Activated CD4-positive, CD25-positive, alpha-beta regulatory T cell (primary cell): ENCODE data around the gene BHLHA9.
A peak's percentile ranks its signal among the peaks of the same experiment; 100 is the strongest.
"Not testable (repeated sequence)": the region's sequence is repeated elsewhere in the genome, so short reads cannot be mapped to it uniquely, and the experiment has no call there.

Source experiments
- DNase-seq, 4 experiments: peaks; one replicate each; lab custom pipeline; 2025; lab: John Stamatoyannopoulos, UW

The BHLHA9 gene

GRCh38 chr17:1270210-1271029 lies at the start of gene BHLHA9:
TSS of gene BHLHA9 (plus strand) at chr17:1270444. CDS start at chr17:1270564, 120 bp downstream.
- DNase-seq = no peak

- DNase-seq = no peak
Measured at GRCh38 chr17:1221209-1221608, 49.0 kb upstream of the BHLHA9 start.

DNA sequence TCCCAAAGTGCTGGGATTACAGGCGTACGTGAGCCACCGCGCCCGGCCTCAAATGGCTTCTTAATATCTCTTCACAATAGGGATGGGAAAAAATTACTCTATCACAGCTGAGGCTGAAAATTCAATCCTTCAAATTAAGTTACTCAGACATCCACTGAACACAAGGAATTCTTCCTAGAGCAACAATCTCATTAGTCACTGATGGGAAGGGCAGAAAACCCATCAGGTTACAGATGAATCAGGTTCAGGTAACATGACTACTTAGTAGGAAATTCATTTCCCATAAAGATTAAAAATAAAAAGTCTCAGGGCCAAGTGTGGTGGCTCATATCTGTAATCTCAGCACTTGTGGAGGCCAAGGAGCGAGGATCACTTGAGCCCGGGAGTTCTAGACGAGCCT lies 47.9 kb upstream of the BHLHA9 start:
- DNase-seq = no peak

- DNase-seq = no peak
Measured at GRCh38 chr17:1223662-1224061, 46.6 kb upstream of the BHLHA9 start.

DNA sequence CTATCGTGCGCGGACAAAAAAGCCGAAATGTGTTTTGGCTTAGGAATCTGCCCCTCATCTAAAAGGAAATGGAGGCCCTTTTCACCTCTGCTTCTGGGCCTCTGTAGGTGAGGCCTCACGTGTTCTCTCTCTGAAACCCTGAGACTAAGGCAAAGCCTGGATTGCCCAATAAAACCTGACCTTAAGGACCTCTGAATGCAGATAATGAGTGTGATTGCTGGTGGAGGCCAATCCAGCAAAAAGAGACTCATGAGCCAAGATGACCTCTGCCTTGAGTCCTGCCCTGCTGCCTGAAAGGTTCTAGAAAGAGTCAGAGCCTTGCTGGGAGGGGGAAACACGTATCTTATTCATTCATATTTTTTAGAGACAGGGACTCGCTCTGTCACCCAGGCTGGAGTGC lies 45.9 kb upstream of the BHLHA9 start:
- DNase-seq = no peak

- DNase-seq = no peak
Measured at GRCh38 chr17:1226308-1226707, 43.9 kb upstream of the BHLHA9 start.

- DNase-seq = no peak
Measured at GRCh38 chr17:1227365-1227764, 42.9 kb upstream of the BHLHA9 start.

DNA sequence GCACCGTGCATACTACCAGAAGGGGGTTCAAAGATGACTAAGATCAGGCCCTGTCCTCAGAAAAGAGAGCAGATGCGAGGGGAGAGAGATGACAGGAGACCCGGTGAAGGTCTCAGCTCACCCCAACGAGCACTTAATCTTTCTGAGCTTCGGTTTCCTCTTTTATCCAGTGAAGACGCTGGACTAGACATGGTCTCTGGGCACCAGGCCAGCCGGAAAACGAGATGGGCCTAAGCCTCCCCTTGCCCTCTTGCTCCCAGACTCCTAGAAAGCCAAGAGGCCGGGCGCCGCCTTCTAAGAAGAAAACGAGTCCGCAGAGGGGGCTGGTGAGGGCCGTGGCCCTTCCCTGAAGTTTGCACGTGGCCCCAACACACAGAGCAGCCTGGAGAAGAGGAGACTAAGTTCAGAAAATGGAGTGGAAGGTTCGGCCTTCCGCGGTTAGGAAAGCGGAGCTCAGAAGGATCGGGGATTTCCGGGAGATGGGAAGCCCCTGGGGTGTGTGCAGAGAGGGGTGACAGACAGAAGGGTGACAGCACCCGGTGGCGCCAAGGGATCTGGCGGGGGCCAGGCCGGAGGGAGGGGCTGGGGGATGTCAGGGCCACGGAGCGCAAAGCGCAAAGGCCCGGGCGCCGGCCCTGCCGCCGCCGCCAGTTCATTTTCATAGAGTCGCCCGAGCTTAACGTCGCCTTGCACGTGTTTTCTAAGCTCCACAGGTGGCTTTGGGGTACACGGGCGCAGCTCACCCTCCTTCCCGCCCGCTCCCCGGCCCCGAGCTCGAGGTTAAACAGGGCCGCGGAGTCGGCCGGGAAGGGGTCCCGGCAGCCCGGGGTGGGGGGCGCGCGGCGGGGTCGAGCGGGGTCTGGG lies 42.1 kb upstream of the BHLHA9 start:
- no peak for DNase-seq

DNA sequence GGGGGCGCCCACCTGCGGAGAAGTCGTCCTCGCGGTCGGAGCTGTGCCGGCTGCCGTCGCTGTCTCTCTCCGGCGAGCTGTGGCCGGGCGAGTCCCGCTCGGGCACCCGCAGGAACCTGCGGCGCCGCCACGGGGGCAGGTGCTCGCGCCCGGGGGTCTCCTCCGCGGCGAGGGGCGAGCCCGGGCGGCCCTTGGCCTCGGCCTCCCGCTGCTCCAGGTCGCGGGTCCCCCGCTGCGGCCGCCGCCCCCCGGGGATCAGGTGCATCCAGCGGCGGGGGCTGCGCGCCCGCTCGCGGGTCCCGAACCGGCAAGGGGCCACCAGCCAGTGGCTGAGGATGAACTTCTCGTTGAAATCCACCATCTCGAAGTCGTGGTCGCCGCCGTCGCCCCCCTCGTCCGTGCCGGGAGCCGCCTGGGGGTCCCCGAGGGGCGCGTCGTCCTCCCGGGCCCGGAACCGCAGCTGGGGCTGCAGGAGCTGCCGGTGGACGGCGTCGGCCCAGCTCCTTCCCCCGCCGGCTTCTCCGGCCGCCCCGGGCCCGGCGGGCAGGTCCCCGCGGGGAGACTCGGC lies 41.4 kb upstream of the BHLHA9 start:
- DNase-seq = no peak

GRCh38 chr17:1229349-1229899 lies 40.8 kb upstream of the BHLHA9 start:
- DNase-seq = peak in 2 of 4 experiments; percentile 11 to 21

DNA sequence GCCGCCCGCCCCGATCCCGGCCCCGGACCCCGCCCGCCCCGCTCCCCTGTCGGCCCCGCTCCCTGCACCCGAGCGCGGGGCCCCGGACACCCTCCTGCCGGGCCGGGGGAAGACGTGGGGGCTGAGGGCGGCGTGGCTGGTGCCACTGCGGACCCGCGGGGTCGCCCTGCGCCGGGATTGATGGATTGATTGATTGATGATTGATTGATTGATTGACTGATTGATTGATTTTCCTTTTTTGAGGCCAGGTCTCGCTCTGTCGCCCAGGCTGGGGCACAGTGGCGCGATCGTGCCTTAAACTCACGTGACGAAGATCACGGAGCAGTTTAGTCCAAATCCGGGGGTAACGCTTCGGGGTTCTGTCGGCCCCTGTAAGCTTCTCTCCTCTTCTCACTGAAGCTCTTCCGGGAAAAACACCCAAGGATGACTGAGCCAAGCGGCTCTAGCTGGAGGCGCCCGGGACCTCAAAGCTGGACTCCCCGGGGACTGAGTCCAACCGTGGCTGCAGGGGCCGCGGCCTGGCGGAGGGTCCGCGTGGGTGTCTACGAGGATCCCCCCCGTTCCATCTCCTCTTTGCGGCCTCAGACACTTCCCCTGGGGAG lies 40.2 kb upstream of the BHLHA9 start:
- DNase-seq = no peak

DNA sequence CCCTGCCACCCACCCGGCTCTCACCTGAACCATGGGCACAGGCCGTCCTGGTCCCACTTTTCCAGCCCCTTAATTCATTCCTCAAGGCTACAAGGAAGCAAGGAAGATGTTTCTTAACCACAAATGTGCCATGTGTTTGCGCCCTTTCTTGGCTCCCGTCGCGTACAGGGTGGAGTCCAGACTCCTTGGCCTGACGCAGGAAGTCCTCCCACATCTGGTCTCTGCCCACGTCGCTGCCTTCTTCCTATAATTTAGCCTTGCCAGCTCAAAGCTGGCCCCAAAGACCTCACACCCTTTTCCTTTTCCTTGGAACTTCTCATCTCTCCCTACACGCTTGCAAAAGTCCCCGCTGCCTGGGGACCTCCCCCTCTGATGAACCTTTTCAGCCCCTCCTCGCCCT lies 38.8 kb upstream of the BHLHA9 start:
- DNase-seq = no peak

GRCh38 chr17:1232331-1232730 lies 37.9 kb upstream of the BHLHA9 start:
- DNase-seq = no peak

DNA sequence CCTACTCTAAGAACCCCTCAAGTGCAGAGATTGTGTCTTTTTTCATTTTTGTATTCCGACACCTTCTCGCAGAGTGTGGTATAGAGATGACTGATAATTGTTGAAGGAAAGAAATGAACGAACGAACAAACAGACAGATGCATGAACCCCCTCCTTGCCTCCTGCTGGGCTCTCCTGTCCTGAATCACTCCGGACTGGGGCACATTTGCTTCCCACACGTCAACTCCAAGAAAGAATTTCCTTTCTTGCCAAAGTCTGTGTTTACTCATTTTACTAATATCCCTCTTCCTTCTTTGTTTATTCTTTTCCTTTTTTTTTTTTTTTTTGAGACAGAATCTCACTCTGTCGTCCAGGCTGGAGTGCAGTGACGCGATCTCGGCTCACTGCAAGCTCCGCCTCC lies 37.5 kb upstream of the BHLHA9 start:
- no peak for DNase-seq

DNA sequence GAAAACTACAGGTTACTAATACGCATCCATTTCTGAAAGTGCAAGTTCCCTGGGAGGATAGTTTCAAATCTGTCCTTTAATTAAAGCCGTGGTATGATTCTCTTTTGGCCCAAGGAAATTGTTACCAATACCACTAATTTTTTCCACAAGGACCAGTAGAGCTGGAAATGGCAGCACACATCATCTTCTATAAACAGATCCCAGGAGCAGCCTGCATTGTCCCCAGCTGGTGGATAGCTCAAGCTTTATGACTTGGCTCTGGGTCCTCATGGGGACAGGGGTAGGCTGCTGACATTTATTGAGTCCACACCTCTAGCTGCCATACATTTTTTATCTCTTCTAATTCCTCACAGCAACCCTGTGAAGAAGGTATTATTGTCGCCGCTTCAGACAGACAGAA lies 35.8 kb upstream of the BHLHA9 start:
- DNase-seq = no peak

- DNase-seq = no peak
Measured at GRCh38 chr17:1237471-1237870, 32.8 kb upstream of the BHLHA9 start.

DNA sequence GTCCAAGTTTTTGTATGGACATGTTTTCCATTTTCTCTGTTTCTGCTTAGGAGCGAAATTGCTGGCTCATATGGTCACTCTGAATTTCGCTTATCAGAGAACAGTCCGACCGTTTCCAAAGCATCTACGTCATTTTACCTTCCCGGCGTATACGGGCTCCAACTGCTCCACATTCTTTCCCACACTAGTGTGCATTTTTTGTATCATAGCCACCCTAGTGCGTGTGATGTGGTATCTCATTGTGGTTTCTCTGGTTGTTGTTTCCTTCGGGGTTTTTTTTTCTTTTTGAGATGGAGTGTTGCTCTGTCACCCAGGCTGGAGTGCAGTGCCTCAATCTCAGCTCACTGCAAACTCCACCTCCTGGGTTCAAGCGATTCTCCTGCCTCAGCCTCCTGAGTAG lies 31.0 kb upstream of the BHLHA9 start:
- DNase-seq = no peak

GRCh38 chr17:1240426-1240825 lies 29.8 kb upstream of the BHLHA9 start:
- not testable (repeated sequence) for DNase-seq

- no peak for DNase-seq
Measured at GRCh38 chr17:1241929-1242328, 28.3 kb upstream of the BHLHA9 start.

DNA sequence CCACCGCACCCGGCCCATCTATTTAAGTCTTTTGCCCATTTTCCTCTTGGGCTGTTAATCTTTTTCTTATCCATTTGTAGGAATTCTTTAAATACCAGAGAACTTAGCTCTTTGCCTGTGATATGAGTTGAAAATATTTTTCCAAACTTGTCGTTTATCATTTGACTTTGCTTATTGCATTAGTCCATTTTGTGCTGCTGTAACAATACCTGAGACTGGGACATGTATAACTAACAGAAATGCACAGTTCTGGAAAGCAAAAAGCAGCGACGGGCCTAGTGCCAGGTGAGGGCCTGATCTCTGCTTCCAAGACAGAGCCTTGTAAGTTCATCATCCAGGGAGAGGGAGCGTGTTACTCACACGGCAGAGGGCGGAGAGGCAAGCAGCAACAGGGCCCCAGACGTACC lies 25.6 kb upstream of the BHLHA9 start:
- no peak for DNase-seq

DNA sequence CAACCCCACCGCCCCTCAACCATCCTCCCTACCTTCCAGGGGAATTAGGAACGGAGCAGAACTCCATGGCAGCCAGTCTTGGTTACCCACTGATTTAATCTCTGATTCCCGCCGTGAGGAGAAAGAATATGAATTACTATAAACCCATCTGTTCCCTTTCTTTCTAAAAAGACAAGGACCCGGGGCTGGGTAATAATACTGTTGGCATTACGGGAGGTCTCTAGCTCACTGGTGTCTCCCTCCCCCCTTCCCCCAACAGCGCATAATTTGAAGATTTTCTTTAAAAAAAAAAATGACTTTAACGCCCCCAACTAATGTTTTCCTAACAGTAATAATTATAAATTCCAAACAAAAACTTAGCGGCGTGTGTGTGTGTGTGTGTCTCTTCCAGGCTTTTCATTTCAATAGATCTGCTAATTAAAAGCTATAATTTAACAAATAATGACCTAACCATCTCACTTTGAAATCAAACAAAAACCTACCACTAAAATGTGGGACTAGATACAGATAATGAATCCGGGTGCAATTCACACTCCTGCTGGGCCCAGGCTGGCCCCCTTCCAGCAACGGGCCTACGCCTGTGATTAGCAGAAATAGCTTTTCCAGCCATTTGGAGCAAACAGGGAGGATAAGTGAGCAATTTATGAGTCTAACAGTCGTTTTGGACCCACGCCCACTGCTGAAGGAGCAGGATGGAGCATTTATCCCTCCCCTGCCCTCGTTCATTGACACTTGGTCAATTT lies 18.2 kb upstream of the BHLHA9 start:
- DNase-seq = no peak
